GM19468 (cell line): ENCODE results near the gene PHOX2A.

ENCODE experiments used
- ATAC-seq: cut with Tn5 transposase; IDR thresholded peaks from one replicate; pipeline ENCODE4 v1.9.1; 2021; ENCODE audit warnings: mild to moderate bottlenecking, moderate library complexity, moderate number of reproducible peaks; ENCODE audit not compliant: unreplicated experiment; ENCODE audit errors: extremely low read depth

PHOX2A gene

GRCh38 chr11:72235351-72236057 lies 8.5 kb downstream of the PHOX2A start:
- no peak for ATAC-seq

GRCh38 chr11:72234920-72235319 lies 9.1 kb downstream of the PHOX2A start:
- no peak for ATAC-seq

GRCh38 chr11:72234514-72234830 lies 9.5 kb downstream of the PHOX2A start:
- no peak for ATAC-seq

- ATAC-seq = no peak
These were observed 10.0 kb downstream of the PHOX2A start for GRCh38 chr11:72233773-72234513.

- ATAC-seq = no peak
These were observed 10.8 kb downstream of the PHOX2A start for GRCh38 chr11:72233056-72233772.

GRCh38 chr11:72232260-72233055 lies 11.5 kb downstream of the PHOX2A start:
- no peak for ATAC-seq

- ATAC-seq = no peak
These were observed 12.3 kb downstream of the PHOX2A start for GRCh38 chr11:72231396-72232259.

- no peak for ATAC-seq
These were observed 13.1 kb downstream of the PHOX2A start for GRCh38 chr11:72230764-72231365.

- ATAC-seq = no peak
These were observed 13.8 kb downstream of the PHOX2A start for GRCh38 chr11:72229925-72230763.

- no peak for ATAC-seq
These were observed 14.5 kb downstream of the PHOX2A start for GRCh38 chr11:72229336-72229924.

GRCh38 chr11:72228844-72229231 lies 15.1 kb downstream of the PHOX2A start:
- no peak for ATAC-seq

- ATAC-seq = no peak
These were observed 15.6 kb downstream of the PHOX2A start for GRCh38 chr11:72228229-72228843.

GRCh38 chr11:72227316-72228228 lies 16.4 kb downstream of the PHOX2A start:
- no peak for ATAC-seq

GRCh38 chr11:72226701-72227100 lies 17.3 kb downstream of the PHOX2A start:
- no peak for ATAC-seq

- ATAC-seq = no peak
These were observed 18.5 kb downstream of the PHOX2A start for GRCh38 chr11:72225411-72225951.
